Endodermal cell (in vitro differentiated cells): ENCODE results near the gene MEIKIN. TPM values are rescaled to one million over a fixed set of nuclear protein-coding genes. Genes with fewer than 3 reads are reported as not detected.

Source experiments
- DNase-seq: peaks from one replicate; pipeline ENCODE4 v3.0.0-alpha.2; 2017
- H3K27ac ChIP-seq: 2 replicates; pipeline ENCODE4 v1.5.1; 2013; ENCODE audit warnings: mild to moderate bottlenecking, low read depth, low read length, moderate library complexity
- H3K27me3 ChIP-seq: 2 replicates; pipeline ENCODE4 v1.6.1; 2013; ENCODE audit warnings: mild to moderate bottlenecking, low read length, moderate library complexity; ENCODE audit not compliant: insufficient read depth, control insufficient read depth, poor library complexity, severe bottlenecking
- H3K36me3 ChIP-seq: 2 replicates; pipeline ENCODE4 v1.7.0; 2013; ENCODE audit warnings: mild to moderate bottlenecking, low read length, moderate library complexity; ENCODE audit not compliant: control insufficient read depth, insufficient read depth
- H3K4me1 ChIP-seq: one replicate; pipeline ENCODE4 v1.7.0; 2013; ENCODE audit warnings: low read length; ENCODE audit not compliant: control insufficient read depth, insufficient read depth
- H3K4me3 ChIP-seq: 2 replicates; pipeline ENCODE4 v1.5.1; 2013; ENCODE audit warnings: mild to moderate bottlenecking, low read length, moderate library complexity
- H3K9ac ChIP-seq: 2 replicates; pipeline ENCODE4 v1.6.1; 2013; ENCODE audit warnings: mild to moderate bottlenecking, low read length, moderate library complexity; ENCODE audit not compliant: poor library complexity, severe bottlenecking; ENCODE audit errors: extremely low read depth
- H3K9me3 ChIP-seq: 2 replicates; pipeline ENCODE4 v1.6.1; 2013; ENCODE audit warnings: mild to moderate bottlenecking, low read length, moderate library complexity; ENCODE audit not compliant: control insufficient read depth
- H3K27ac Mint-ChIP-seq: 2 replicates; pipeline ENCODE4 v1.8.0; 2020; ENCODE audit warnings: mixed read lengths
- H3K27me3 Mint-ChIP-seq: 2 replicates; pipeline ENCODE4 v1.8.0; 2021; ENCODE audit warnings: mild to moderate bottlenecking, mixed read lengths; ENCODE audit not compliant: insufficient read depth
- H3K36me3 Mint-ChIP-seq: 2 replicates; pipeline ENCODE4 v1.8.0; 2020; ENCODE audit warnings: low read depth, mixed read lengths
- H3K4me1 Mint-ChIP-seq: 2 replicates; pipeline ENCODE4 v1.8.0; 2020; ENCODE audit warnings: mixed read lengths
- H3K4me3 Mint-ChIP-seq: 2 replicates; pipeline ENCODE4 v1.8.0; 2020; ENCODE audit warnings: mild to moderate bottlenecking, moderate library complexity, mixed read lengths
- H3K9me3 Mint-ChIP-seq: 2 replicates; pipeline ENCODE4 v1.8.0; 2020; ENCODE audit warnings: mild to moderate bottlenecking, mixed read lengths
- WGBS, 2 experiments: methylation state at CpG; one replicate each; pipeline versions ENCODE4 v1.1.5 to v1.1.7; 2013; ENCODE audit warnings: missing lambda C conversion rate in 2 of 2, mixed read lengths in 1 of 2; ENCODE audit not compliant: insufficient coverage in 1 of 2, insufficient read length in 1 of 2; 5-methylcytosine and 5-hydroxymethylcytosine counted together
- total RNA-seq, 2 donors: library from RNA; stranded (reverse); fragmentation: NEBNext Ultra II Directional in 1 of 2; extraction: Animal tissue kit (Norgen Biotek cat#: 25700) in 1 of 2; gene quantifications; 2 replicates in 1 of 2; 3 replicates in 1 of 2; pipeline ENCODE4 v1.2.1, GENCODE V29; 2021
- TF ChIP-seq, protein P1 (sequence below): fragments of 200-600 bp; sonication (generic); conservative IDR thresholded peaks from 2 replicates; pipeline ENCODE4 v1.5.0; 2021; ENCODE audit warnings: antibody characterized with exemption, mild to moderate bottlenecking

Gene MEIKIN
- total RNA-seq, 2 donors from 2014 or later, result not detected

DNA sequence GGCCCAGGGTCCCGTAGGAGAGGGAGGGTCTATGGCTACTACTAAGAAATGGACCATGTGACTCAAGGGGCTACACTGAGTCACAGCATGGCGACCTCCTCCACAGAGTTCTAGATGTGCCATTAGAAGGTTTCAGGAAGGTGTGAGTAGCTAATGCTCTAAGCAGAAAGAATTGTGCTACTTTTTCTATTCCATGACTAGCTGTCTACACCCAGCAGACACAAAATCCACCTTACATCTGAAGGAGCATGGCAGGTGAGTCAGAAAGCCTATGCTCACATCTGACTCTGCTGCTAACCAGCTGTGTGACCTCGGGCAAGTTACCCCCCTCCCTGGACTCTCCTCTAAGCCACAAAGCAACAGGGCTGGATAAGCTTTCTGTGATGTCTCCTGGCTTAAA, 14.4 kb upstream of the MEIKIN start:
- Mint-ChIP-seq H3K36me3 (no peaks in the 10 kb centered on the region), H3K4me1 (no peaks in the 10 kb centered on the region), H3K27me3 (no peaks in the 10 kb centered on the region), H3K9me3 (no peaks in the 10 kb centered on the region), H3K4me3 (no peak overlapping the region), H3K27ac (no peak overlapping the region)
- Histone ChIP-seq H3K4me3 (no peak overlapping the region), H3K36me3 (no peaks in the 10 kb centered on the region), H3K9me3 (no peaks in the 10 kb centered on the region), H3K27ac (no peak overlapping the region), H3K27me3 (no peaks in the 10 kb centered on the region), H3K4me1 (no peaks in the 10 kb centered on the region), H3K9ac (no peak overlapping the region)
- 73 to 83% methylated on average over 3 of the region's 3 CpGs for WGBS, 2 experiments
- no peak for DNase-seq
- TF ChIP-seq, protein P1, sequence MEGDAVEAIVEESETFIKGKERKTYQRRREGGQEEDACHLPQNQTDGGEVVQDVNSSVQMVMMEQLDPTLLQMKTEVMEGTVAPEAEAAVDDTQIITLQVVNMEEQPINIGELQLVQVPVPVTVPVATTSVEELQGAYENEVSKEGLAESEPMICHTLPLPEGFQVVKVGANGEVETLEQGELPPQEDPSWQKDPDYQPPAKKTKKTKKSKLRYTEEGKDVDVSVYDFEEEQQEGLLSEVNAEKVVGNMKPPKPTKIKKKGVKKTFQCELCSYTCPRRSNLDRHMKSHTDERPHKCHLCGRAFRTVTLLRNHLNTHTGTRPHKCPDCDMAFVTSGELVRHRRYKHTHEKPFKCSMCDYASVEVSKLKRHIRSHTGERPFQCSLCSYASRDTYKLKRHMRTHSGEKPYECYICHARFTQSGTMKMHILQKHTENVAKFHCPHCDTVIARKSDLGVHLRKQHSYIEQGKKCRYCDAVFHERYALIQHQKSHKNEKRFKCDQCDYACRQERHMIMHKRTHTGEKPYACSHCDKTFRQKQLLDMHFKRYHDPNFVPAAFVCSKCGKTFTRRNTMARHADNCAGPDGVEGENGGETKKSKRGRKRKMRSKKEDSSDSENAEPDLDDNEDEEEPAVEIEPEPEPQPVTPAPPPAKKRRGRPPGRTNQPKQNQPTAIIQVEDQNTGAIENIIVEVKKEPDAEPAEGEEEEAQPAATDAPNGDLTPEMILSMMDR, result no peak

DNA sequence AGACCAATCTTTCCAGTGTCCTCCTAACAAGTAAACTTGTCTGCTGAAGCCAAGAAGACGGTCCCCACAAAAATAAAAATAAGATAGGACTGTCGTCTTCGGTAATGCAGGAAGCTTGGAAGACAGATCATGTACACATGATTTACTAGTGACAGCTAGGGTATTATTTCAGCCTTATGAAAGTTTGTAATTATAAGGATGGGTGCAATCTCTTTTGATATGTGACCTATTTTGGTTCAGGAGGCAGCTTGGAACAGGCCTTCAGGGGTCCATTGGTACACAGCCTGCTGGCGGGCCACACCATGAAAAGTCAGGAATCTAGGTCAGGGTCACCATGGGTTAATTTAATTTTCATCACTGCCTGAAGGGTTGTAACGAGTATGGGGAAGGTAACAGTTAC, 13.7 kb upstream of the MEIKIN start:
- H3K4me1 Mint-ChIP-seq, result no peaks in the 10 kb centered on the region
- 88 to 98% methylated on average over 3 to 5 of the region's 5 CpGs for WGBS, 2 experiments
- Histone ChIP-seq H3K4me3 (no peak overlapping the region), H3K9ac (no peak overlapping the region), H3K4me1 (no peaks in the 10 kb centered on the region), H3K36me3 (no peaks in the 10 kb centered on the region), H3K27me3 (no peaks in the 10 kb centered on the region), H3K9me3 (no peaks in the 10 kb centered on the region), H3K27ac (no peak overlapping the region)
- no peaks in the 10 kb centered on the region for H3K9me3 Mint-ChIP-seq
- no peak overlapping the region for H3K27ac Mint-ChIP-seq
- H3K36me3 Mint-ChIP-seq, result no peaks in the 10 kb centered on the region
- no peak for DNase-seq
- TF ChIP-seq, protein P1, result no peak
- H3K4me3 Mint-ChIP-seq, result no peak overlapping the region
- H3K27me3 Mint-ChIP-seq, result no peaks in the 10 kb centered on the region

DNA sequence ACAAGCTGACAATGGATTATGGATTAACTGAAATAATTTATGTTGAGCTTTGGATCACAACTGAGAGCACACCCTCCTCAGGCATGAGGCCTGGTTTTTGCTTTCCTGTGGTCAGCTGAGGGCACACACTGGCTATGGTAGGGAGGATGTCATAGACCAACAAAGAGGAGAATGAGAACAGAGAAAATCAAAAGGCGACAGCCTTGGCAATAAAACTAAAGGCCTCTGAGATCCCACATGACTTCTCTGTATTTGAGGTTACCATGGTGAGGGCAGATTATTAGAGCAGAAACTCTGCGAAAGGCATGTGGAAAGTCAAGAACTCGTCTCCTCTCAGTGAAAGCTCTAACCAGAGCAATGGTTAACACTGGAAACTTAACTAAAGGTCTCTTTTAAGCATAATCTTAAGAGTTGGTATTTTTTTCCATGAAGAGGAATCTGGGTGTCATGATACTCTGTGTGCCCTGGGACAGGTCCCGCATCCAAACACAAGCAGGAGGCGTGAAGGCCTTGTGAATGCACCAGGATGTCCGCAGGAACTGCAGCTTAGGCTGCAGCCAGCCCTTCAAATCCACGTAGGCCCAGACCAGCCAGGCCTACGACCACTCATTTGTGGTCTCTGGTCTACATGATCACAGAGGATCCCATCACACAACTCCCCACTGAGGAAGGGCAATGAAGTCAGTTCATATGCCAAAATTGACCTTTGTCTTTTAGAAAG, 12.4 kb upstream of the MEIKIN start:
- 85 to 89% methylated on average over 4 to 8 of the region's 8 CpGs for WGBS, 2 experiments
- H3K9me3 ChIP-seq, result no peaks in the 10 kb centered on the region
- H3K9ac ChIP-seq, result no peak overlapping the region
- Mint-ChIP-seq H3K4me1 (no peaks in the 10 kb centered on the region), H3K9me3 (no peaks in the 10 kb centered on the region), H3K36me3 (no peaks in the 10 kb centered on the region), H3K4me3 (no peak overlapping the region), H3K27me3 (no peaks in the 10 kb centered on the region), H3K27ac (no peak overlapping the region)
- H3K27me3 ChIP-seq, result no peaks in the 10 kb centered on the region
- no peaks in the 10 kb centered on the region for H3K4me1 ChIP-seq
- no peak for DNase-seq
- H3K4me3 ChIP-seq, result no peak overlapping the region
- H3K27ac ChIP-seq, result peak overlapping the region; percentile 88
- TF ChIP-seq, protein P1, result no peak
- H3K36me3 ChIP-seq, result no peaks in the 10 kb centered on the region
